ENCODE measurements around the gene ZNF740. TPM values are rescaled to one million over a fixed set of nuclear protein-coding genes. Genes with fewer than 3 reads are reported as not detected.
"Not testable (repeated sequence)": the region's sequence is repeated elsewhere in the genome, so short reads cannot be mapped to it uniquely, and the experiment has no call there.

ZNF740 gene
- total RNA-seq, 2 experiments from 2014 or later: 53.6 to 60.2 TPM

DNA sequence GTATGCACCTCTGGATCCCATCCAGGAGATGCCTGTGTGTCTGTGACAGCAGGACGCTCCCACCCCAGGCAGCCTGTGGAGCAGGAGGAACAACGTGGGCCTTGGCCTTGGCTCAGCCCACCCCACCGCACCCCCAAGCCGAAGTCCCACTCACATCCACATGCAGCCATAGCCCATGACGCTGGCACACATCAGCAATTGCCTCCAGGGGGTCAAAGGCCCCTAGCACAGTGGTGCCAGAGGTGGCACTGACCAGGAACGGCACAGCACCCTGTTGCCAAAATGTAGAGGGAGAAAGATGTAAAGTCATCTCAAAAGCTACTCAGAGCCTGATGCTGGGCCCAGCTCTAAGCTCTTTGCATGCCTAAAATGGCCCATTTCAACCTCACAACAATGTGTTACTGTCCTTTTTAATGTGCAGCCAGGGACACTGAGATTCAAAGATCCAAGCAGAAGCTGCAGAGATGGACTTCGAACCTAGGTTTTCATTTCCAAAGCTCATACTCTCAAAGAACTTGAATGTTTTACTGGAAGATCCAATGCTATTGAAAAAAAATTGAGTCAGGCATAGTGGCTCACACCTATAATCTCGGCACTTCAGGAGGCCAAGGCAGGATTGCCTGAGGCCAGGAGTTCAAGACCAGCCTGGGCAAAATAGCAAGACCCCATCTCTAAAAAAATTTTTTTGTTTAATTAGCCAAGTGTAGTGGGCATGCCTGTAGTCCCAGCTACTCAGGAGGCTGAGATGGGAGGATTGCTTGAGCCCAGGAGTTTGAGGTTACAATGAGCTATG, 19.2 kb upstream of the ZNF740 start:
- no peaks in the 10 kb centered on the region for H3K36me3 Mint-ChIP-seq
- H3K4me1 Mint-ChIP-seq: peaks cover 11% of the 10 kb centered on the region
- ATAC-seq (ENCODE audit: low read depth) (no peak), DNase-seq (no peak)
- no peak overlapping the region for H3K4me3 Mint-ChIP-seq
- no peaks in the 10 kb centered on the region for H3K9me3 Mint-ChIP-seq
- H3K27ac Mint-ChIP-seq: no peak overlapping the region
- no peaks in the 10 kb centered on the region for H3K27me3 Mint-ChIP-seq
- POLR2A ChIA-PET: interaction anchor here (2.0 kb wide), 1 partner anchor 19 kb away, joined by 14 read pairs; the partner anchor contains the start of genes CSAD and ZNF740

- not testable (repeated sequence) for DNase-seq; ATAC-seq (ENCODE audit: low read depth); H3K9me3 Mint-ChIP-seq; H3K4me3 Mint-ChIP-seq; H3K36me3 Mint-ChIP-seq; H3K27me3 Mint-ChIP-seq; H3K4me1 Mint-ChIP-seq; H3K27ac Mint-ChIP-seq
- POLR2A ChIA-PET: interaction anchor here (0.7 kb wide), 1 partner anchor 96 kb away, joined by 3 read pairs; no protein-coding TSS in a partner anchor
These were observed 17.5 kb upstream of the ZNF740 start for GRCh38 chr12:53163008-53163407.

GRCh38 chr12:53166837-53167236, 13.7 kb upstream of the ZNF740 start:
- POLR2A ChIA-PET: interaction anchor here (2.1 kb wide), 1 partner anchor 13 kb away, joined by 8 read pairs; the partner anchor contains the start of genes CSAD and ZNF740
- no peak for DNase-seq
- Mint-ChIP-seq H3K36me3 (no peaks in the 10 kb centered on the region), H3K27ac (no peak overlapping the region), H3K4me3 (no peak overlapping the region), H3K4me1 (no peaks in the 10 kb centered on the region), H3K9me3 (no peaks in the 10 kb centered on the region), H3K27me3 (no peaks in the 10 kb centered on the region)
- ATAC-seq (ENCODE audit: low read depth): no peak

DNA sequence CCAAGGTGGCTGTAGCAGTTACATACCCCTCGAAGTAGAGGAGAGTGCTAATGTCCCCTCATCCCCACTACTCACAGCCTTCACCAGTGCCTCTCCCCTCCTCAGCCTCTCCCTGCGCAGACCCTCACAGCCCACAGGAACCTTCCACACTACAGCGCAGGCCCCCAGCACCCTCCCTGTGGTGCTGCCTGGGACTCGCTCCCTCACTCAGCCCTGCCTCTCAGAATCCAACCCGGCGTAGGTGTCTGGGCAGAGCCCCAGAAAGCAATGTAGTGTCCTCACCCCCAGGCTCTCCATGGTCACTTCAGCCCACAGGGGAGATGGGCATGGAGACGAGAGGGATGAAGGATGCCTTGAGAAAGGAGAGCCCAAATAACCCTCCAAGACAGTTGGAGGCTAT, 10.9 kb upstream of the ZNF740 start:
- ATAC-seq (ENCODE audit: low read depth) (no peak), DNase-seq (no peak)
- no peak overlapping the region for H3K4me3 Mint-ChIP-seq
- no peaks in the 10 kb centered on the region for H3K4me1 Mint-ChIP-seq
- H3K27me3 Mint-ChIP-seq: no peaks in the 10 kb centered on the region
- H3K27ac Mint-ChIP-seq: no peak overlapping the region
- POLR2A ChIA-PET: interaction anchor here (0.6 kb wide), 1 partner anchor 104 kb away, joined by 5 read pairs; no protein-coding TSS in a partner anchor
- no peaks in the 10 kb centered on the region for H3K36me3 Mint-ChIP-seq
- H3K9me3 Mint-ChIP-seq: no peaks in the 10 kb centered on the region

DNA sequence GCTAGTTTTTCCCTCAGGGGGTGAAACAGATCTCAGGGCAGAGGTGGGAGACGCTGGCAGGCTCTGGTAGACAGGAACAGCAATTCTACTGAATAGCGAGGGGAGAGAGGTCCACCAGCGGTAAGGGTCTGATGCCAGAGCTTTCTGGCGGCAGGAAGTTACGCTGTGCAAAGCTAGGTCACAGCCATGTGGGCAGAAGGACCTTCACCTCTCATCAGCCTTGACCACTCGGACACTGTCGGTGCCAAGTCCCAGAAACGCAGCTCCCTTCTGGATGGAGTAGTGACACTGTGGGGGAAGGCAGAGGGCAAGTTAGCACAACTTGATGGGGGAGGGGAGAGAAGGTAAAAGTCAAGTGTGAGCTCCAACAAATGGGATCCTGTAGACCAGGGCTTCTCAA, 10.3 kb upstream of the ZNF740 start:
- Mint-ChIP-seq H3K27me3 (no peaks in the 10 kb centered on the region), H3K9me3 (no peaks in the 10 kb centered on the region), H3K4me1 (peaks cover 4% of the 10 kb centered on the region), H3K27ac (no peak overlapping the region), H3K36me3 (no peaks in the 10 kb centered on the region), H3K4me3 (no peak overlapping the region)
- ATAC-seq (ENCODE audit: low read depth): no peak
- no peak for DNase-seq
- POLR2A ChIA-PET: interaction anchor here (0.6 to 1.6 kb wide), 3 partner anchors 10 to 124 kb away, joined by 5 read pairs; partner anchors contain the start of genes CSAD and ZNF740

DNA sequence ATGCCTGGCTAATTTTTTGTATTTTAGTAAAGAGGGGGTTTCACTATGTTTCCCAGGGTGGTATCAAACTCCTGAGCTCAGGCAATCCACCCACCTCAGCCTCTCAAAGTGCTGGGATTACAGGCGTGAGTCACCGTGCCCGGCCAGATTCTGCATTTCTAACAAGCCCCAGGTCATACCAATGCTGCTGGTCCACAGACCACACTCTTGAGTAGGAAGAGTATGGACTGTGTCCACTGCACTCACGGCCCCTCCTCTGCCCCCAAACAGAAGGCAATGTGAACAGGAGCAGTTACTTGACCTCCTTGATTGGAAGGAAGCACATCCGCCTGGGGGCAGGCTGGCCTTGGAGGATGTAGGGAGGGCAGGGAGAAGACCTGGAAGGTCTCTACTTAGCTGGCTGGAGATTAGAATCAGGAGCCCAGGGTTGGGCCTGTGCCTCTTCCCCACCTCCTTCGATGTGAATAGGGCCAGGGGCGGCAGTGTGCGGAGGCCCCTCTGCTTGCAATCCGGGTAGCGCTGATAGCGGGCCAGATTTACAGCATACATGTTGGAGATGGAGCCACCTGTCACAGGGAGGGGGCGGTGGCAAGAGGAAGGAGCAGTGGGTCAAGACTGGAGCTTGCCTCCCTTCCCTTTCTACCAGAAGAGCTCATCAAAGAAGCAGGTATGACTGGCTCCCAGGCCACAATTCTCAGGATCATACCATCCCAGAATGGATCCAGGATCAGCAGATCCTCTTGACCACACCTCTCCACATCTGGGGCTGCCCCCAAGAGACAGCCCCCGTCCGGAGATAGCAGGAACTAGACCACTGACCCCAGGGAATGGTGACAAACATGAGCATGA, 9.4 kb upstream of the ZNF740 start:
- H3K36me3 Mint-ChIP-seq: no peaks in the 10 kb centered on the region
- no peaks in the 10 kb centered on the region for H3K9me3 Mint-ChIP-seq
- DNase-seq (no peak), ATAC-seq (ENCODE audit: low read depth) (no peak)
- H3K4me3 Mint-ChIP-seq: no peak overlapping the region
- no peak overlapping the region for H3K27ac Mint-ChIP-seq
- no peaks in the 10 kb centered on the region for H3K27me3 Mint-ChIP-seq
- H3K4me1 Mint-ChIP-seq: peaks cover 6% of the 10 kb centered on the region
- POLR2A ChIA-PET: interaction anchor here (0.8 to 1.6 kb wide), 4 partner anchors 9 to 165 kb away, joined by 3 to 5 read pairs (median 4); partner anchors contain the start of genes CSAD and ZNF740

- ATAC-seq (ENCODE audit: low read depth): no peak
- H3K9me3 Mint-ChIP-seq: no peaks in the 10 kb centered on the region
- POLR2A ChIA-PET: interaction anchor here (0.8 to 0.9 kb wide), 2 partner anchors 21 to 166 kb away, joined by 3 read pairs; no protein-coding TSS in a partner anchor
- no peak for DNase-seq
- H3K36me3 Mint-ChIP-seq: no peaks in the 10 kb centered on the region
- H3K4me3 Mint-ChIP-seq: no peak overlapping the region
- peaks cover 6% of the 10 kb centered on the region for H3K4me1 Mint-ChIP-seq
- peak overlapping the region; percentile 41 for H3K27ac Mint-ChIP-seq
- H3K27me3 Mint-ChIP-seq: no peaks in the 10 kb centered on the region
These were observed 8.7 kb upstream of the ZNF740 start for GRCh38 chr12:53171725-53172329.

- POLR2A ChIA-PET: interaction anchor here (0.7 to 0.8 kb wide), 2 partner anchors 17 to 167 kb away, joined by 3 read pairs; no protein-coding TSS in a partner anchor
These were observed 8.2 kb upstream of the ZNF740 start for GRCh38 chr12:53172352-53172751.

DNA sequence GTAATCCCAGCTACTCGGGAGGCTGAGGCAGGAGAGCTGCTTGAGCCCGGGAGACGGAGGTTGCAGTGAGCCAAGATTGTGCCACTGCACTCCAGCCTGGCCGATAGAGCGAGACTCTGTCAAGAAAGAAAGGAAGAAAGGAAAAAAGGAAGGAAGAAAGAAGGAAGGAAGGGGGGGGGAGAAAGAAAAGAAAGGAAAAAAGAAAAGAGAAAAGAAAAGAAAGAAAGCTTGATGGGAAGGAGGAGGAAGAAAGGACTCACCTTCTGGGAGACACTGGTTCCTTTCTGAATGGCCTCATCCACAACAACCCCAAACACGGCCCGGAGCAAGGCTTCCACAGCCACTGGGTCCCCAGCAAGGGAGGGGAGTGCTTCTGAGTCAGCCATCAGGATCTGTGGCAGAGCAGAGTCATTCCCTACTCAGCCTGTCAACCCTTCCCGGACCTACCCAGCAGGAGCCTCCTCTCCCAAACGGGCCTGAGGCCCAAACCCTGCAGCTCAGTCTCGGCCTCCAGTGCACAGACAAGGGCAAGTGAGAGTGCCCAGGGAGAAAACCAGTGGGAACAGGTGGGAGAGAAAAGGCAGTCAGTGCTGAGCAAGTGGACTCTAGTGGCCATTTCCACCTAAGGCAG, 7.3 kb upstream of the ZNF740 start:
- ATAC-seq (ENCODE audit: low read depth): no peak
- no peaks in the 10 kb centered on the region for H3K27me3 Mint-ChIP-seq
- POLR2A ChIA-PET: interaction anchor here (0.7 kb wide), 1 partner anchor 18 kb away, joined by 3 read pairs; no protein-coding TSS in a partner anchor
- H3K9me3 Mint-ChIP-seq: no peaks in the 10 kb centered on the region
- DNase-seq: no peak
- H3K4me1 Mint-ChIP-seq: peaks cover 6% of the 10 kb centered on the region
- H3K36me3 Mint-ChIP-seq: no peaks in the 10 kb centered on the region
- no peak overlapping the region for H3K27ac Mint-ChIP-seq
- no peak overlapping the region for H3K4me3 Mint-ChIP-seq

More at GRCh38 chr12:53172352-53172751, 8.2 kb upstream of the ZNF740 start:
- no peak overlapping the region for H3K4me3 Mint-ChIP-seq
- ATAC-seq (ENCODE audit: low read depth) (no peak), DNase-seq (no peak)
- no peaks in the 10 kb centered on the region for H3K36me3 Mint-ChIP-seq
- no peak overlapping the region for H3K27ac Mint-ChIP-seq
- peaks cover 6% of the 10 kb centered on the region for H3K4me1 Mint-ChIP-seq
- H3K27me3 Mint-ChIP-seq: no peaks in the 10 kb centered on the region
- no peaks in the 10 kb centered on the region for H3K9me3 Mint-ChIP-seq

DNA sequence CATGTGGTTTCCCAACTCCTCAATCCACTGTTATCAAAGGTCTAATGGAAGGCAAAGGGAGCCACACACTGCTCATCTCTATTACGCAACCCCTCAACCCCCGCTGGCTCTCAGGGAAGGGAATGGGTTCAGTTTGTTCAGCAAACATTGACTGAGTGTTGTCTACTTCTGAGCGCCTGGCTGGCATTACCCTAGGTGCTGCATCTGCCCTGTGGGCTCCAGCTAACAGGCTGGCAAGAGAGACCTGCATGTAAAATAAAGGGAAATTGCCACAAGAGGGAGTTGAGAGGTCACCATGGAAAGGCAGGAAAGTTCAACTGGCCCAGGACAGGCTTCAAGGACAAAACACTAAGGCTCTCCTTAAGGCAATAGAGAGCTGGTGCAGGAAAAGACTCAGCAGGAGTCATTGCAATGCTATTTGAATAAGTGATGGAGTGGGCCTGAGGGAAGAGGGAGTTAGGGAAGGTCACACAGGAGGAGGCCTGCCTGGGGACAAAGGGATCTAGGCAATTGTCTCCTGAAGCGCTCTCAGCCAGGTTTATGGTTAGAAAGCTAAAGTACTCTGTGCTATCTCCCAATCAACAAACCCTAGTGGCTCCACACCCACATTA, 5.5 kb upstream of the ZNF740 start:
- H3K27ac Mint-ChIP-seq: no peak overlapping the region
- no peaks in the 10 kb centered on the region for H3K27me3 Mint-ChIP-seq
- POLR2A ChIA-PET: no interaction called here
- peaks cover 15% of the 10 kb centered on the region for H3K4me1 Mint-ChIP-seq
- no peak for DNase-seq
- H3K9me3 Mint-ChIP-seq: no peaks in the 10 kb centered on the region
- no peaks in the 10 kb centered on the region for H3K36me3 Mint-ChIP-seq
- H3K4me3 Mint-ChIP-seq: no peak overlapping the region
- ATAC-seq (ENCODE audit: low read depth): no peak

- ATAC-seq (ENCODE audit: low read depth) (no peak), DNase-seq (no peak)
- H3K27me3 Mint-ChIP-seq: no peaks in the 10 kb centered on the region
- H3K4me1 Mint-ChIP-seq: peaks cover 22% of the 10 kb centered on the region
- H3K36me3 Mint-ChIP-seq: peaks cover 5% of the 10 kb centered on the region
- H3K4me3 Mint-ChIP-seq: no peak overlapping the region
- H3K27ac Mint-ChIP-seq: no peak overlapping the region
- H3K9me3 Mint-ChIP-seq: no peaks in the 10 kb centered on the region
- POLR2A ChIA-PET: interaction anchor here (1.0 kb wide), 1 partner anchor 91 kb away, joined by 3 read pairs; no protein-coding TSS in a partner anchor
These were observed 3.8 kb upstream of the ZNF740 start for GRCh38 chr12:53176750-53177149.

- Mint-ChIP-seq H3K36me3 (peaks cover 12% of the 10 kb centered on the region), H3K4me1 (peaks cover 28% of the 10 kb centered on the region)
- not testable (repeated sequence) for DNase-seq; H3K27me3 Mint-ChIP-seq; ATAC-seq (ENCODE audit: low read depth); H3K27ac Mint-ChIP-seq; H3K9me3 Mint-ChIP-seq; H3K4me3 Mint-ChIP-seq
- POLR2A ChIA-PET: interaction anchor here (1.0 kb wide), 1 partner anchor 90 kb away, joined by 3 read pairs; no protein-coding TSS in a partner anchor
These were observed 3.1 kb upstream of the ZNF740 start for GRCh38 chr12:53177447-53177846.
